HG02938 (cell line): ENCODE results near the gene CREB3.

Experiments
- ATAC-seq: cut with Tn5 transposase; IDR thresholded peaks from one replicate; pipeline ENCODE4 v1.9.1; 2021; ENCODE audit warnings: mild to moderate bottlenecking, moderate library complexity; ENCODE audit not compliant: unreplicated experiment

Gene CREB3

GRCh38 chr9:35771943-35772342 is 39.5 kb downstream of the CREB3 start:
- ATAC-seq: no peak

DNA sequence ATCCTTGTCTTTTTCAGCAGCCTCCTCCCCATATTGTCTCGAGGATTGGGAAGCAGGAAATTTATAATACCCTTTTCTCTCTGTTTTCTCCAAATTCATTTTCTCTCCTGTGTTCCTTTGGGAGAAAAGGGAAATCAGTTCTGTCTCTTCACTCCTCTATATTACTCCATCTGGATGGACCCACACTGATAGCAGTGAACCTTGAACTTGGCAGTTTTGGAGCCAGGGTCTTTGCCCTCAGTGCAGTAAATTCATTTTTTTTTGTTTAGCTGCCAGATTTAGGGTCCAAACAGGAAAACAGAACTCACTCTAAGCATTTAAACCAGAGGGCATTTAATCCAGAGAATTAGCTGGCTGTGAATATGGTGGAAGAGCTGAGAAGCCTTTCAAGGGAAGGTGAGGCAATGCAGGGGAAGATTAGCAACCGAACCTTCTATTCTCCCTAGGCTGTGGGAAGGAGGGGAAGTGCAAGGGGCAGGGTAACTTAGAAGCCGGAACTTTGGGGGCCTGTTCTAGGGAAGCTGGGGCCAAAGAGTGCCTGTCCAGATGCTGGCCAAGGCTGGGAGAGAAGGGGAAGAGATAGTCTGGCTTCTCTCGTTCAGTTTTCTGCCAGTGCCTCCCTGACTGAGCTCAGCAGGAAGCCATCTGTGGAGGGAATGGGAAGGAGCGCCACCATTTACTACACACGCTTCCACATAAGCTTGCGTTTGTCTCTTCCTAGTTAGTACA is 42.6 kb downstream of the CREB3 start:
- no peak for ATAC-seq

DNA sequence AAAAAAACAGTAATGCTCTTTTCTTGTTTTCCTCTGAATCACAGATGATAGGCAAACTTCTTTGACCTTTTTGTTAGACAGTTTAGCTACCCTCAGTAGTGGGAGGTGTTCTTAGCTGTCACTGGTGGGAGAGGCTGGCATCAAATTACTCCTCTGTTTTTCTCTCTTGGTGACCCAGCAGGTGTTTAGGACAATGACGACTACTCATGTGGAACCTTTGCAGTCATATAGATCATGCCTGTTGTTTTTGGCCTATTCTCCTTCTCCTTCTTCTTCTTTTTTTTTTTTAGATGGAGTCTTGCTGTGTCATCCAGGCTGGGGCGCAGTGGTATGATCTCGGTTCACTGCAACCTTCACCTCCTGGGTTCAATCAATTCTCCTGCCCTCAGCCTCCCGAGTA is 43.6 kb downstream of the CREB3 start:
- ATAC-seq: no peak

- no peak for ATAC-seq
These were observed 46.0 kb downstream of the CREB3 start for GRCh38 chr9:35778496-35778895.

DNA sequence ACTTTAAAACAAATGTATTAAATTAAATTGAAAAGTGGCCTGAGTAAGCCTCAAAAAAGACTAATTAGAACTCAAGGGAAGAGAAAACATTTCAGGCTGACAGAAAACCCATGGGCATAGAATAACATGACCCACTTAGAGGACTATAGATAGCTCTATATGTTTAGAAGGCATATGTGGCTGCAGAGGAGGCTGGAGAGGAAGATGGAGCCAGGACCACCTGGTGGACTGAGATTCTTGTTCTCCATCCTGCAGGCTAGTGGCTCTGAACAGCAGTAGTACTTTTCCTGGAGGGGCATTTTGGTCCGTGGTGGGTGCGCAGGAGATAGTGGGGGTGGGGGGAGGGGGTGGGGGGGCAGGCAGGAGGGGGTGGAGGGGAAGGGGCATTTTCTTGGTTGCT is 48.6 kb downstream of the CREB3 start:
- ATAC-seq: no peak

DNA sequence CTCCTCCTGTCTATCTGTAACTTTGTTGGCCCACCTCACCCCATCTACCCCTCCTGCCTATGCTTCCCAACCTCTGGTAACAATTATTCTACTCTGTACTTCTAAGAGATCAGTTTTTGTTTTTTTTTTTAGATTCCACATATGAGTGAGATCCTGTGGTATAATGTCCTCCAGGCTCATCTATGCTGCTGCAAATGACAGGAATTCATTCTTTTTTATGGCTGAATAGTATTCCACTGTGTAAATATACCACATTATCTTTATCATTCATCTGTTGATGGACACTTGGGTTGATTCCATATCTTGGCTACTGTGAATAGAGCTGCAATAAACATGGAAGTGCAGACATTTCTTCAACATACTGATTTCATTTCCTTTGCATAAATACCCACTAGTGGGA is 51.0 kb downstream of the CREB3 start:
- ATAC-seq: no peak
